Measurements from ENCODE around the gene SMAD1.
"Not testable (repeated sequence)": the region's sequence is repeated elsewhere in the genome, so short reads cannot be mapped to it uniquely, and the experiment has no call there.

Gene SMAD1

DNA sequence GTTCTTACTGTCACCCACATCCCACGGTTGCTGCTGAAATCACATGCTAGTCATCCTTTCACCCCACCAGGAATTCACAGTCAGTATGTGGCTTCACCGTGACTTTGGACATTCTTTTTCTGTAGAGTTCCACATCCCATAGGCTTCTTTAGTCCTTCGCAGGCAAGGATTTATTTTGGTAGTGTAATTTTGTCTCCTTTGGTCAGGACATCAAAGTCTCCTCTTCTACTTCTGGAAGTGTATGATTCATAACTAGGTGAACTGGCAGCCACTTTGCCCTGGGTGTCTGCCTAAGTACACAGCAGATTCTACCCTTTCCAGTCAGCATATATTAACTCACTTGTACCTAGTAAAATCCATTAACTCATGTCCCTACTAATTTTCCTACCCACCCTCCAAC lies 99.3 kb downstream of the SMAD1 start:
- Mint-ChIP-seq H3K27ac (no peak overlapping the region), H3K9me3 (peaks cover 5% of the 10 kb centered on the region), H3K27me3 (ENCODE audit: low read depth) (peaks cover 9% of the 10 kb centered on the region), H3K4me1 (ENCODE audit: low read depth) (no peaks in the 10 kb centered on the region), H3K36me3 (ENCODE audit: low read depth) (no peaks in the 10 kb centered on the region), H3K4me3 (no peak overlapping the region)

DNA sequence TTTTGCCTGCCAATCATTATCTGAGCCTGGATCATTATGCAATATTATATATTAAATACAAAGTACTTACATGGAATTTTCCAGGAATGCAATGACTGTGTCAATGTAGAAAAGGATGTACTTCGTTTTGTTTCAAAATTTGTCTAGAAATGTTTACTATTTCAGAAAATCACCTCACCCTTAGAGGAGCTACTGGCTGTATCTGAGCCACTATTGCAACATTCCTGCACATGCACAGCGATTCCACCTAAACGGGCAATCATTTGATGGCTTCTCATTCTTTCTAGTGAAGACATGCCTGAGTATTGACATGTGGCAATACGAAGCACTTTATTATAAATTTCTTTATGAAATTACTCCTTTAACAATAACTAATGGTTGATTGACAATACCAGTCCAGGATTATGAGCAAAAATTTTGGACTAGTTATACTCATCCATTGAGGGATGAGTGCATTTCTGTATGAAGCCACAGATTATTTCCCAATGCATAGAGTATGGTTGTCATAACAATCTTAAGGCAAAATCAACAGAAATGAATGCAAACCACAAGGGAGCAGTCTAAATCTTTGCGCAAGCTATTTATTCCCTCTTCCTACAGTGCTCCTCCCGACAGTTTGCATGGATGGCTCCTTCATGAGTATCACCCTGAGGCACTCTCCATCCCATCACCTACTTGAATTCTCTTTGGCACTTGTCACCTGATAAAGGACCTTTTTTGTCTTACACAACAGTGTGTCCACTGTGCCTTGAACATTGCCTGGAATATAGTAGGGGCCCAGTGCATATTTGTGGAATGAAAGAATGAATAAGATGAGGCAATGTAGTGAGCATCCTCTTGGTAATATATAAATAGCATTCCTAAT lies 101.8 kb downstream of the SMAD1 start:
- peaks cover 5% of the 10 kb centered on the region for H3K9me3 Mint-ChIP-seq
- H3K4me1 Mint-ChIP-seq (ENCODE audit: low read depth): no peaks in the 10 kb centered on the region
- no peaks in the 10 kb centered on the region for H3K36me3 Mint-ChIP-seq (ENCODE audit: low read depth)
- no peak overlapping the region for H3K27ac Mint-ChIP-seq
- H3K4me3 Mint-ChIP-seq: no peak overlapping the region
- H3K27me3 Mint-ChIP-seq (ENCODE audit: low read depth): peaks cover 8% of the 10 kb centered on the region

DNA sequence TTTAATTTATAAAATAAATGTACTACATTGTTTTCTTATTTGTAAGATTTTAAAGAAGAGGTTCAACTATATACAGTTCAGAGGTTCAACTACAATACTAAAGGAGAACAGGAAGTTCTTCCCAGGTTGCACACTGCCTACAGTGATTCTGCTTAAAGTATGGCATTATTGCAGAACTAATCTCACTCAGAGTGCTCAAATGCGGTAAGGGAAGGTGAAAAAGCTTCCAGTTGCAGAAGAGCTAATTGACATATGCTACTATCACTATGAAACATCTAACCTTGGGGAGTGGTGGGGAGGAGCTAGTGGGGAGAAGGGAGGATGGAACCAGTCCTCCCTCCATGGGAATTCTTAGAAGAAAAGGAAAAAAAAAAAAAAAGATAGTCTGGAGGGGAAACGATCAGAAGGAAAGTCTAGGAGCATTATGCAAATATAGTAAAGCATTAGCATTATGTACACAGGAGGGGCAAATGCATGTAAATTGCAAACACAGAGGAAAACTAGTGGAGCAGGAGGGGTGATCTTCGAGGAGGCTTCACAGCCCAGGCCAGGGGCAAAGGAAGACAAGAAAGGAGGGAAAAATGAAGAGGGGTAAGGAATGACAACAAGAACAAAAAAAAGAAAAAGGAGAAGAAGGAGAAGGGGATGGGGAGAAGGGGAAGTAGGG lies 105.6 kb downstream of the SMAD1 start:
- Mint-ChIP-seq H3K36me3 (ENCODE audit: low read depth) (no peaks in the 10 kb centered on the region), H3K27me3 (ENCODE audit: low read depth) (peaks cover 10% of the 10 kb centered on the region), H3K4me1 (ENCODE audit: low read depth) (no peaks in the 10 kb centered on the region), H3K4me3 (no peak overlapping the region), H3K27ac (no peak overlapping the region), H3K9me3 (no peaks in the 10 kb centered on the region)

- H3K4me1 Mint-ChIP-seq (ENCODE audit: low read depth); H3K9me3 Mint-ChIP-seq; H3K27ac Mint-ChIP-seq; H3K4me3 Mint-ChIP-seq; H3K36me3 Mint-ChIP-seq (ENCODE audit: low read depth): not testable (repeated sequence)
- peaks cover 15% of the 10 kb centered on the region for H3K27me3 Mint-ChIP-seq (ENCODE audit: low read depth)
Observed at GRCh38 chr4:145589381-145589780, 107.7 kb downstream of the SMAD1 start.

DNA sequence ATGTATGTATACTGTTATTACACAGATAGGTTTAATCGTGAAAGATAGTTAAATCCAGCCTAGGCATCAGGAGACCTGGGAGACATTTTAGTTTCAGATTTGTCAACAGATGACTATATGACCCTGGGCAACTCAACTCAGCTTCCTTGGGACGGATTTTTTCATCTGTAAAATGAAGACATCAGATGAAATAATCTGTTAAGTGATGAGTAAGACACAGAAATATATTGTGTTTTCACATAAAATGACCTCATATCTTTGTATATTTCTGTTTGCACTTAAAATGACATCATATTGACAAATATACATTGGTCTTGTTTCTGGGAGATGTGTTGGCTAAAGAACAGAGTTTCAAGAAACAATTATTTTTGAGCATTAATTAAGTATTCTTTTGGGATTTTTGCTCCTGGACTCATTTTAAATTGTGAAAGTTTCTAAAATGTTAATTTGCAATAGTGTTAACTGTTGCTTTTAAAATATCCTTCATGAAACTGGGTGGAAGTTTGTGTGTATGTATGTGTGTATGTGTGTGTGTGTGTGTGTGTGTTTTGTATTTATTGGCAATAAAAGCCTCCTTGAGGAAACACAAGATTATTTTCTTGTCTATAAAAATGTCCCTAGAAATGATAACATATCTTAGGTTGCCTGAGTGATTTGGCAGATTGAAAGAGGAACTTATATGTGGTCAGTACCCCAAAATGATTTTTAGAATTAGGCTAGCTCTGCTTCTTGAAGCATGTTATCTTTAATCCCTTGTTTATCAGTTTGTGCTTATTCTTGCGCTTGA lies 108.5 kb downstream of the SMAD1 start:
- H3K27me3 Mint-ChIP-seq (ENCODE audit: low read depth): peaks cover 16% of the 10 kb centered on the region
- H3K36me3 Mint-ChIP-seq (ENCODE audit: low read depth): no peaks in the 10 kb centered on the region
- H3K9me3 Mint-ChIP-seq: no peaks in the 10 kb centered on the region
- H3K4me3 Mint-ChIP-seq: no peak overlapping the region
- H3K4me1 Mint-ChIP-seq (ENCODE audit: low read depth): no peaks in the 10 kb centered on the region
- no peak overlapping the region for H3K27ac Mint-ChIP-seq

- Mint-ChIP-seq H3K9me3 (peaks cover 8% of the 10 kb centered on the region), H3K27ac (no peak overlapping the region), H3K4me1 (ENCODE audit: low read depth) (no peaks in the 10 kb centered on the region), H3K4me3 (no peak overlapping the region), H3K36me3 (ENCODE audit: low read depth) (no peaks in the 10 kb centered on the region), H3K27me3 (ENCODE audit: low read depth) (peaks cover 44% of the 10 kb centered on the region)
Observed at GRCh38 chr4:145602129-145602760, 120.6 kb downstream of the SMAD1 start.

DNA sequence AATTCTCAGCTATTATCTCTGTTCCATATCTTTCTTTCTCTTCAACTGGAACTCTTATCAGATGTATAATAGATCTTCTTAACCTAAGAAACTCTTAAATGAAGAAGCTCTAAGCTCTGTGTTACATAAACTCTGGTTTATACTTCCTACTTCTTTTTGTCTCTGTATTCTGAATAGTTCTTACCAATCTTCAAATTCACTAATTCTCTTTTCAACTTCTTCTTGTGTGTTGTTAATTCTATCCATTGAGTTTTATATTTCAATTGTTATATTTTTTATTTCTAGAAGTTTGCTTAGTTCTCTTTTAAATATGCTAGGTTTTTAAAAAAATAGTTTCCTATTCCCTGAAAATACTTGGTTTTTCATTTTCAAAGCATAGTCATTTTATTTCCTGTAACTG lies 124.3 kb downstream of the SMAD1 start:
- peaks cover 8% of the 10 kb centered on the region for H3K9me3 Mint-ChIP-seq
- no peaks in the 10 kb centered on the region for H3K36me3 Mint-ChIP-seq (ENCODE audit: low read depth)
- H3K4me3 Mint-ChIP-seq: no peak overlapping the region
- no peak overlapping the region for H3K27ac Mint-ChIP-seq
- H3K4me1 Mint-ChIP-seq (ENCODE audit: low read depth): peaks cover 2% of the 10 kb centered on the region
- peaks cover 34% of the 10 kb centered on the region for H3K27me3 Mint-ChIP-seq (ENCODE audit: low read depth)

All from T-helper 1 cell treated with Interleukin-12 subunit alpha and Interleukin-12 subunit beta and Interleukin-4 antibody, amounts not matched to agents 30 μg/mL and 1 μg/mL, for 36 hours (primary cell).